Activated CD8-positive, alpha-beta T cell treated with anti-CD3 and anti-CD28 coated beads, Interleukin-2, amount 10 ng/mL, durations not matched to agents 7 days and 5 days (primary cell): ENCODE results near the gene PLS3. TPM values are rescaled to one million over a fixed set of nuclear protein-coding genes. Genes with fewer than 3 reads are reported as not detected.

Experiments used
- ATAC-seq: fragments of 150-1000 bp; cut with Tn5 transposase; one replicate; pipeline ENCODE4 v1.10.0; 2021; ENCODE audit warnings: moderate library complexity
- CTCF ChIA-PET: fragments of 350-600 bp; sonication (Branson Sonifier 250); formaldehyde crosslinking; loops from one replicate; lab custom pipeline; 2021; ENCODE audit warnings: antibody characterized with exemption; lab: Charles Lee
- POLR2A ChIA-PET: fragments of 350-600 bp; sonication (Branson Sonifier 250); formaldehyde crosslinking; loops from one replicate; lab custom pipeline; 2021; ENCODE audit warnings: antibody characterized with exemption; lab: Charles Lee
- DNase-seq: peaks from one replicate; pipeline ENCODE4 v3.0.0-alpha.2; 2020
- H3K27ac Mint-ChIP-seq: one replicate; pipeline ENCODE4 v1.8.0; 2021; ENCODE audit warnings: mild to moderate bottlenecking, mixed read lengths
- H3K27me3 Mint-ChIP-seq: one replicate; pipeline ENCODE4 v1.8.0; 2021; ENCODE audit warnings: low read depth, mixed read lengths
- H3K36me3 Mint-ChIP-seq: one replicate; pipeline ENCODE4 v1.8.0; 2021; ENCODE audit warnings: low read depth, mixed read lengths
- H3K4me1 Mint-ChIP-seq: one replicate; pipeline ENCODE4 v1.8.0; 2021; ENCODE audit warnings: low read depth, mixed read lengths
- H3K4me3 Mint-ChIP-seq: one replicate; pipeline ENCODE4 v1.8.0; 2021; ENCODE audit warnings: mild to moderate bottlenecking, mixed read lengths
- H3K9me3 Mint-ChIP-seq: one replicate; pipeline ENCODE4 v1.8.0; 2022; ENCODE audit warnings: mixed read lengths; ENCODE audit not compliant: insufficient read depth
- total RNA-seq, 2 experiments: library from RNA; stranded (reverse); gene quantifications; one replicate each; pipeline ENCODE4 v1.2.3, GENCODE V29; 2021

PLS3 gene
- total RNA-seq, 2 experiments from 2014 or later, result 0.37 to 0.39 TPM

GRCh38 chrX:115547448-115547847, 13.5 kb upstream of the PLS3 start:
- H3K4me3 Mint-ChIP-seq, result no peak overlapping the region
- H3K9me3 Mint-ChIP-seq, result no peaks in the 10 kb centered on the region
- H3K27ac Mint-ChIP-seq, result no peak overlapping the region
- no peak for DNase-seq
- H3K27me3 Mint-ChIP-seq, result no peaks in the 10 kb centered on the region
- H3K36me3 Mint-ChIP-seq, result no peaks in the 10 kb centered on the region
- ATAC-seq, result no peak
- CTCF ChIA-PET, result no interaction called here
- no peaks in the 10 kb centered on the region for H3K4me1 Mint-ChIP-seq
- POLR2A ChIA-PET, result no interaction called here

DNA sequence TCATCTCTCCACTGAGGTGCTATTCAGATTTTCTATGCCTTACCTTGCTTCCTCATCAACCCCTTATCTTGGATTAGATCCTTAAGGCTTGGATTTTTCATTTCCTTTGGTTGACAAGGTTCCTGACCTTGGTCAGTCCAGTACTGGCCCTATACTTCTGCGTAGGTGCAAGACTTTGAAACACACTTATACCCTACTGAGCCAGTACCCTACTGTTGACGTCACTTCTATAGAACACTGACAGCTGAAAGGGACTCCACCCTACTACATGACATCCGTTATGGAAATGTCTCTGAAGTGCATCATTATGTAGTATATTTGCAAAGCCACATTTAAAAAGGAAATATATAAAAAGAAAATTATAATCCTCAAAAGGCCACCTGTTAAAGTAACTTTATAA, 12.0 kb upstream of the PLS3 start:
- POLR2A ChIA-PET, result no interaction called here
- ATAC-seq (no peak), DNase-seq (no peak)
- Mint-ChIP-seq H3K27me3 (no peaks in the 10 kb centered on the region), H3K9me3 (no peaks in the 10 kb centered on the region), H3K4me1 (no peaks in the 10 kb centered on the region), H3K36me3 (no peaks in the 10 kb centered on the region), H3K4me3 (no peak overlapping the region), H3K27ac (no peak overlapping the region)
- CTCF ChIA-PET, result no interaction called here

- Mint-ChIP-seq H3K4me1 (no peaks in the 10 kb centered on the region), H3K27ac (no peak overlapping the region), H3K9me3 (no peaks in the 10 kb centered on the region), H3K4me3 (no peak overlapping the region), H3K27me3 (no peaks in the 10 kb centered on the region), H3K36me3 (no peaks in the 10 kb centered on the region)
- ChIA-PET CTCF (no interaction called here), POLR2A (no interaction called here)
- DNase-seq (no peak), ATAC-seq (no peak)
Measured at GRCh38 chrX:115553171-115553570, 7.8 kb upstream of the PLS3 start.

GRCh38 chrX:115559672-115560071, 1.3 kb upstream of the PLS3 start:
- H3K4me3 Mint-ChIP-seq, result no peak overlapping the region
- no peaks in the 10 kb centered on the region for H3K9me3 Mint-ChIP-seq
- H3K36me3 Mint-ChIP-seq, result no peaks in the 10 kb centered on the region
- H3K27ac Mint-ChIP-seq, result no peak overlapping the region
- CTCF ChIA-PET, result no interaction called here
- no peaks in the 10 kb centered on the region for H3K4me1 Mint-ChIP-seq
- ATAC-seq (no peak), DNase-seq (no peak)
- POLR2A ChIA-PET, result no interaction called here
- H3K27me3 Mint-ChIP-seq, result peaks cover 5% of the 10 kb centered on the region

DNA sequence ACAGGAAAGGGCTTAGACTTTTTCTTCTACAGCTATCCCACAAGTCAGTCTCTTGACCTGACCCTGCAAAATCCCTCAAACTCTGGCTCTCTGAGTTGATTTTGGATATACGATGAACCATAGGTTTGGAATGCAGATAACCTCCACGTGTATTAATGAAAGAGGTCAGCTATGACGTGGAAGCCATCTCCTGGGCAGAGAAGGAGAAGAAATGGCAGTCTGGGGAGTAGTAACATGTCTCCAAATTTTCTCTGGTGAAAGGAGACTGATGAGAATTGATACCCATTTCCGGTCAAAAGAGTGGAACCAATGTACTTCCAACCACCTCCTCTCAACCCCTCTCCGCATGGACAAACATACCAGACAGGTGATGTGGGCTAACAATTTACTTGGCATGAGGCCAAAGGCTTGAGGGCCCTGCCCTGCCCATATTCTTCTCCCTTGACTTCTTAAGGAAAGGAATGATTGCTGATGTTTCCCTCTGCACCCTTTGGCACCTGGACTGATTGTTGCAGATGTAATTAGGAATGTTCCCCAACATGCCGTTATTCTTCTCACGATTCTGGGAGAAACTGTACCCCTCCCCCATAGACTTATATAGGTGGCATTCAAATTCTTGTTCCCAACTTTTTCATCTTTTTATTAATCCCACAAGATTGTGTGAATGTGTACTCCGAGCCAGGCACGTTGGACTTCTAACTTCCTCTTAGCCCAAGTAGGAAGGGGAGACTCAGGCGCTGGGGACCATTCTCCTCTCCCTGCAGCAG, 580 bp upstream of the PLS3 start:
- H3K27ac Mint-ChIP-seq, result no peak overlapping the region
- H3K4me3 Mint-ChIP-seq, result peak overlapping the region; percentile 55
- POLR2A ChIA-PET, result no interaction called here

DNA sequence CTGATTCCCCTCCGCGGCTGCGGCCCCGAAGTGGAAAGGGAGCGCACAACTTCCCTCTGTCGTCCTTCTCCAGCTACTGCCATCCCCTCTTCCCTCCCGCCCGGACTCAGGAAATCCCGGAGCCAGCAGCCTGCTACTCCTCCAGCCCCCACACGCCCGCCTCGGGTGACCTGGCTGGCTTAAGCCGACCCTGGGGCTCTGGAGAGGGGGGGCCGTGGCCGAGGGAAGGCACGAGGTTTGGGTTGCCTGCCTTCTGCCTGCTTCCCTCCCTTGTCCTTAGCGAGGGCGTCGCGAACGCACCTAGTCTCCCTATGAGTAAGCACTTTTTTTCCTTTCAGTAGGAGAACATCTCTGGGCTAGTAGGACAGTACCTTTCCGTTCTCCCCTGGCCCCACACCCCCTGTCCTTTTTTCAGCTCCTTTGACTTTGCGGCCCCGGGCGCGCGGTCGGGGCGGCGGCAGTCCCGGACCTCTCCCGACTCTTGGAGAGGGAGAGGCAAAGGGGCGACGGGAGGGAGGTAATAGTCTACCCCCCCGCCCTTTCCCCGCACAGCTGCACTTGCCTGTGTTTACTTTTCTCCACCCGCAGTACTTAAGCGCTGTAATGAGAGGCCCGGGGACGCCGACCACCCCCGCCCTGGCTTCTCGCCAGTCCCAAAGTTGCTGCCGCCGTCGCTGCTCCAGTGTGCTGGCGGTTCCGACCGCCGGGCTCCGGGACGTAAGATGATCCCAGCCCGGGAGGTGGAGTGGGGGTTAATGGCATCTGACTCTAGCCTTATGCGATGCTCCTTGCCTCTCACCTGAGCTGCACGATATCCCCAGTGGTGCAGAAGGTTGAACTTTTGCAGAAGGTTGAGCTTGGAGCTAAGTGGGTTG, 868 bp downstream of the PLS3 start:
- ChIA-PET CTCF (no interaction called here), POLR2A (interaction anchor here (0.5 kb wide), 1 partner anchor 10 kb away, joined by 3 read pairs; no protein-coding TSS in a partner anchor)
- DNase-seq (no peak), ATAC-seq (peak; percentile 36)
- peak overlapping the region; percentile 55 for H3K4me3 Mint-ChIP-seq
- H3K4me1 Mint-ChIP-seq, result no peaks in the 10 kb centered on the region
- H3K27ac Mint-ChIP-seq, result no peak overlapping the region
- H3K27me3 Mint-ChIP-seq, result peaks cover 5% of the 10 kb centered on the region
- H3K36me3 Mint-ChIP-seq, result no peaks in the 10 kb centered on the region
- no peaks in the 10 kb centered on the region for H3K9me3 Mint-ChIP-seq

More for the DNA sequence above, 580 bp upstream of the PLS3 start:
- H3K9me3 Mint-ChIP-seq, result no peaks in the 10 kb centered on the region
- CTCF ChIA-PET, result no interaction called here
- peaks cover 5% of the 10 kb centered on the region for H3K27me3 Mint-ChIP-seq
- ATAC-seq, result no peak
- H3K36me3 Mint-ChIP-seq, result no peaks in the 10 kb centered on the region
- no peak for DNase-seq
- H3K4me1 Mint-ChIP-seq, result no peaks in the 10 kb centered on the region

GRCh38 chrX:115562480-115562847, 1.5 kb downstream of the PLS3 start:
- no peaks in the 10 kb centered on the region for H3K9me3 Mint-ChIP-seq
- no peak for ATAC-seq
- ChIA-PET POLR2A (no interaction called here), CTCF (no interaction called here)
- H3K4me3 Mint-ChIP-seq, result peak overlapping the region; percentile 55
- H3K36me3 Mint-ChIP-seq, result no peaks in the 10 kb centered on the region
- peaks cover 5% of the 10 kb centered on the region for H3K27me3 Mint-ChIP-seq
- no peaks in the 10 kb centered on the region for H3K4me1 Mint-ChIP-seq
- DNase-seq, result no peak
- H3K27ac Mint-ChIP-seq, result no peak overlapping the region

DNA sequence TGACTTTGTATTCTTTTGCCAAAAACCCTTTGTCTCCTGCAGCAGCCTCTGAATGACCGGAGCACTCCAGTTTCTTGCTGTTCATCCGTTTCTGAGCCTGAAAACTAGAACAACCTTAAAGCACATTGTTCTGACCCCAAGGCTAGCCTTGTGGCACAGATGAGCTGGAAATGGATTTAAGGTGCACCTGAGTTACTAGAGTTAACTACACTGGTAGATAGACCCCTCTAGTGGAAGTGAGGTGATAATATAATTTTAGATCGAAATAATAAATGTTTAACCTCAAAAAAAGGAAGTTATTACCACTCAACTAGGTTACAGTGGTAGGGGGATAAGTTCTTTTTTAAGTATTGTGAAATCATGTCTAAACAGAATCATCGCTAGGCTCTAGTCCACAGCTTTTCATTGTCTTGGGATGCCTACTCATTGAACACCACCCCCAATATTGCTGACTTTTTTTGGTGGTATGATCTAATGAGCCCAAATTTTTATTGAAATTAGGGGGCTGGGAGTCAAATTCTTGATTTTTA, 2.7 kb downstream of the PLS3 start:
- DNase-seq (no peak), ATAC-seq (no peak)
- Mint-ChIP-seq H3K4me1 (no peaks in the 10 kb centered on the region), H3K27ac (no peak overlapping the region), H3K9me3 (no peaks in the 10 kb centered on the region), H3K27me3 (peaks cover 5% of the 10 kb centered on the region), H3K4me3 (no peak overlapping the region), H3K36me3 (no peaks in the 10 kb centered on the region)
- POLR2A ChIA-PET, result no interaction called here
- CTCF ChIA-PET, result no interaction called here

- Mint-ChIP-seq H3K27ac (no peak overlapping the region), H3K27me3 (peaks cover 5% of the 10 kb centered on the region), H3K4me1 (no peaks in the 10 kb centered on the region), H3K9me3 (no peaks in the 10 kb centered on the region), H3K36me3 (no peaks in the 10 kb centered on the region), H3K4me3 (no peak overlapping the region)
- DNase-seq (no peak), ATAC-seq (no peak)
- POLR2A ChIA-PET, result no interaction called here
- CTCF ChIA-PET, result no interaction called here
Measured at GRCh38 chrX:115564243-115564642, 3.3 kb downstream of the PLS3 start.

DNA sequence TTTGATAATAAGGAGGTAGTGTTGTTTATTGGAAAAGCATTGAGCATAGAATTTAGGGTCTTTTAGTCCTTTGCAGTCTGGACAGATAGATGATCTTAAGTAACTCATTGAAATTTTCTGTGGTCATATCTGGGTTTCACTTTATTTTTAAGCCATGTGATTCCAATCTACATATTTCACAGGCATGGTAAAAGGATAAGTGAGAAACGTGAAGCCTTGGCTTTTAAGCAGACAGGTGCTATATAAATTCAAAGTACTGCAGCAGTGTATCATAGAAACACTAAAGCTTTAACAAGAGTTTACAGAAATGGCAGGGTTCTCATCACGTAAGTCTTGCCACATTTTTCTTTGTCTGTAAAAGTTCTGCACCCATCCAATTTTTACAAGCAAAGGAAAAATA, 4.9 kb downstream of the PLS3 start:
- no peak overlapping the region for H3K4me3 Mint-ChIP-seq
- no peaks in the 10 kb centered on the region for H3K4me1 Mint-ChIP-seq
- ChIA-PET CTCF (no interaction called here), POLR2A (no interaction called here)
- ATAC-seq (no peak), DNase-seq (no peak)
- no peak overlapping the region for H3K27ac Mint-ChIP-seq
- H3K9me3 Mint-ChIP-seq, result no peaks in the 10 kb centered on the region
- peaks cover 5% of the 10 kb centered on the region for H3K27me3 Mint-ChIP-seq
- H3K36me3 Mint-ChIP-seq, result no peaks in the 10 kb centered on the region

GRCh38 chrX:115571712-115572111, 10.7 kb downstream of the PLS3 start:
- no peaks in the 10 kb centered on the region for H3K27me3 Mint-ChIP-seq

GRCh38 chrX:115573185-115573584, 12.2 kb downstream of the PLS3 start:
- ChIA-PET CTCF (no interaction called here), POLR2A (no interaction called here)
- Mint-ChIP-seq H3K36me3 (no peaks in the 10 kb centered on the region), H3K4me3 (no peak overlapping the region), H3K4me1 (no peaks in the 10 kb centered on the region), H3K27me3 (no peaks in the 10 kb centered on the region), H3K27ac (no peak overlapping the region), H3K9me3 (no peaks in the 10 kb centered on the region)
- DNase-seq (no peak), ATAC-seq (no peak)

More at GRCh38 chrX:115571712-115572111, 10.7 kb downstream of the PLS3 start:
- Mint-ChIP-seq H3K27ac (no peak overlapping the region), H3K9me3 (no peaks in the 10 kb centered on the region), H3K4me1 (no peaks in the 10 kb centered on the region), H3K36me3 (no peaks in the 10 kb centered on the region), H3K4me3 (no peak overlapping the region)
- ChIA-PET CTCF (no interaction called here), POLR2A (interaction anchor here (0.7 kb wide), 1 partner anchor 10 kb away, joined by 3 read pairs; no protein-coding TSS in a partner anchor)
- ATAC-seq (no peak), DNase-seq (no peak)
